SK-N-MC (cell line): Measurements from ENCODE around the gene ANKRD53.

Source experiments
- DNase-seq: peaks from one replicate; pipeline ENCODE4 v3.0.0-alpha.2; 2011; ENCODE audit warnings: low read depth, low spot score
- H3K27ac ChIP-seq: fragments of 200-600 bp; sonication (generic); 2 replicates; pipeline ENCODE4 v1.5.1; 2016; ENCODE audit warnings: mixed run types
- H3K36me3 ChIP-seq: fragments of 200-600 bp; sonication (generic); 2 replicates; pipeline ENCODE4 v1.6.1; 2017; ENCODE audit warnings: antibody characterized with exemption, low read length, mixed read lengths; ENCODE audit not compliant: insufficient read depth
- H3K4me3 ChIP-seq: fragments of 200-600 bp; sonication (generic); 2 replicates; pipeline ENCODE4 v1.5.1; 2016
- H3K9ac ChIP-seq: fragments of 200-600 bp; sonication (generic); 2 replicates; pipeline ENCODE4 v1.8.0; 2017; ENCODE audit warnings: mixed run types, mixed read lengths; ENCODE audit not compliant: insufficient read length
- H3K9me3 ChIP-seq: fragments of 200-600 bp; sonication (generic); 2 replicates; pipeline ENCODE4 v1.6.1; 2017; ENCODE audit warnings: low read depth, mild to moderate bottlenecking, antibody characterized with exemption, low read length, moderate library complexity, mixed read lengths
- EZH2 ChIP-seq: fragments of 200-600 bp; sonication (generic); IDR thresholded peaks from one replicate; pipeline ENCODE4 v1.6.1; 2017; ENCODE audit warnings: antibody characterized with exemption
- FOXP2 ChIP-seq: optimal IDR thresholded peaks from 2 replicates; pipeline ENCODE3; 2011; ENCODE audit warnings: mild to moderate bottlenecking, moderate library complexity; ENCODE audit not compliant: insufficient read depth; ENCODE audit errors: extremely low read length, control extremely low read depth
- POLR2AphosphoS5 ChIP-seq: IDR thresholded peaks from 2 replicates; pipeline ENCODE4 v1.6.1; 2012; ENCODE audit warnings: mild to moderate bottlenecking, low read depth, low read length, borderline replicate concordance

ANKRD53 gene

DNA sequence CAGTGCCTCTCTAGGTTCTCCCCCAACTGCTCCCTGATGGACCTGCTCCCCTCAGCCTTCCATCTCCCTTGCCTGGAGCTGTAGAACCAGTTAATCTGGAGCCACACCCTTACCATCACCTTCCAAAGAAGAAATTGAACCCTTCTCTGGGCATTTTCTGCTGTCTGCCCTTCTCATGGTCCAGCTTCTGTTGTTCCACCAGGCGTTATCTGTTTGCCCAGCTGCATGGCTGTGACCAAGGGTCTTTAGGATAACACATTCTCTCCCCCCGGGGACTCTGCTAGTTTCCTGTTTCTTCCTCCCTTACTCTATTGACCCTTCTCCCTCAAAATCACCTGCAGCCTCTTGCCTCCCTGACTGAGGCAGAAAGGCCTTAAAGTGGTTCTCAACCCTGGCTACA lies 3.2 kb upstream of the ANKRD53 start:
- Histone ChIP-seq H3K9ac (no peak overlapping the region), H3K36me3 (no peaks in the 10 kb centered on the region), H3K27ac (no peak overlapping the region), H3K9me3 (no peaks in the 10 kb centered on the region), H3K4me3 (no peak overlapping the region)
- TF ChIP-seq POLR2AphosphoS5 = no peak
- TF ChIP-seq FOXP2 = no peak
- no peak for TF ChIP-seq EZH2
- DNase-seq = no peak

DNA sequence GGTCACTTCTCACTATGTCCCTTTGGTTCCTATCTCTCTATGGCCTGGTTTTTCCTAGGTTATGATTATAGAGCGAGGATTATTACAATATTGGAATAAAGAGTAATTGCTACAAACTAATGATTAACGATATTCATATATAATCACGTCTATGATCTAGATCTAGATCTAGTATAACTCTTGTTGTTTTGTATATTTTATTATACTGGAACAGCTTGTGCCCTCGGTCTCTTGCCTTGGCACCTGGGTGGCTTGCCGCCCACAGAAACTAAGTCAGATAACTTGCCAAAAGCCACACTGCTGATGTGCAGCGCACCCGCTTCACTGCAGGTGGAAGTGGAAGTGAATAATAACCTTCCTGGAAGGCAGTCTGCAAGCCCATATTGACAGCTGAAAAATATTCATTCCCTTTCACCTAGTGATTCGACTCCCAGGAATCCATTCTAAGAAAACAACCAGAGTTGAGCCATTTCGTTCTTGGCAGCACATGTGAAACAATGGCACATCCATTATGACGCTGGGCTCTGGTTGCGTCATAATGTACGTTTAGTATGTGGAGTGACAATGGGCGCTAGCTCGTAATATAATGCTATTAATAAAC lies 725 bp upstream of the ANKRD53 start:
- no peaks in the 10 kb centered on the region for H3K36me3 ChIP-seq
- no peak overlapping the region for H3K9ac ChIP-seq
- H3K9me3 ChIP-seq = no peaks in the 10 kb centered on the region
- no peak overlapping the region for H3K27ac ChIP-seq
- no peak for TF ChIP-seq POLR2AphosphoS5
- no peak for TF ChIP-seq EZH2
- no peak for TF ChIP-seq FOXP2
- no peak overlapping the region for H3K4me3 ChIP-seq
- DNase-seq = no peak

DNA sequence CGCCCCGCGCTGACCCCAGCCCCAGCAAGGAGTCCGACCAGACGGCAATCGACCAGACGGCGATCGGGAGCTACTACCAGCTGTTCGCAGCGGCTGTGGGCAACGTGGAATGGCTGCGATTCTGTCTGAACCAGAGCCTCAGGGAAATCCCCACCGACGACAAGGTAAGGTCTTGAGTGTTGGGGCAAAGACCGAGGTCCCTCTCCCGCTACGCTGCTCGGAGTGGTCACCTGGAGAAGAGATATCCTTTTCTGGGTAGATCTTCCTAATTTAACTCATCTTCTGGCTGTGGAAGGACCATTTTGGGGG lies 704 bp downstream of the ANKRD53 start:
- no peak overlapping the region for H3K4me3 ChIP-seq
- TF ChIP-seq POLR2AphosphoS5 = no peak
- TF ChIP-seq EZH2 = no peak
- no peak for TF ChIP-seq FOXP2

DNA sequence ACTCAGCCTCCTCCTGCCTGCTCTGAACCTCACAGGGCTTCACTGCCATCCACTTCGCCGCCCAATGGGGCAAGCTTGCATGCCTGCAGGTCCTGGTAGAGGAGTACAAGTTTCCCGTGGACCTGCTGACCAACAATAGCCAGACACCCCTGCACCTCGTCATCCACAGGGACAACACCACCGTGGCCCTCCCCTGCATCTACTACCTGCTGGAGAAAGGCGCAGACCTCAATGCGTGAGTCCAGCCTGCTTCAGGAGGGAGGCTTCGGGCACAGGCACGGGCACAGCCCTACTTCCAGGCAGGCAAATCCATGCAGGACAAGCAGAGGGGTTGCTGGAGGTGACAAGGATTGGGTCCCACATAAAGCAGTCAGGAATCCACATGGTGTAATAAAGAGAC lies 1.2 kb downstream of the ANKRD53 start:
- DNase-seq = no peak

More for the DNA sequence above, 704 bp downstream of the ANKRD53 start:
- no peak overlapping the region for H3K9ac ChIP-seq
- no peaks in the 10 kb centered on the region for H3K9me3 ChIP-seq
- no peak overlapping the region for H3K27ac ChIP-seq
- H3K36me3 ChIP-seq = no peaks in the 10 kb centered on the region
- no peak for DNase-seq

DNA sequence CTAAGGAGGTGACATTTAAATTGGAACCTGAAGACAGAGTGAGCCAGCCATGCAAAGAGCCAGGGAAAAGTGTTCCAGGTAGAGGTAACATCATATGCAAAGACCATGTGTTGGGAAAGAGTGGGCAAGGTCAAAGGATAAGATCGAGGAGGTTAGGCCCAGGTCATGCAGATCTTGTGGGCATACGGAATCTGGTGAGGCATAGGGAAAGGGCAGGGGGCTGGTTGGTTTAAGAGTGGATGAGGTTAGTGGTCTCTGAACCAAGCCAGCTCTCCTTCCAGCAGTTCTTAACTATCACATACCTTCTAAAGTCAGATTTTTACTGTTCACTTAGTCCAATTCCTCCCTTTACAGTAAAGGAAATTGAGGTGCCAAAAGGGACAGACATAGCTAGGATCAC lies 3.0 kb downstream of the ANKRD53 start:
- no peaks in the 10 kb centered on the region for H3K9me3 ChIP-seq
- H3K27ac ChIP-seq = no peak overlapping the region
- H3K36me3 ChIP-seq = peaks cover 7% of the 10 kb centered on the region; the same call in 1 of the 2 replicates
- H3K4me3 ChIP-seq = no peak overlapping the region
- TF ChIP-seq POLR2AphosphoS5 (no peak), FOXP2 (no peak), EZH2 (no peak)
- no peak overlapping the region for H3K9ac ChIP-seq
- DNase-seq = no peak

More for the DNA sequence above, 1.2 kb downstream of the ANKRD53 start:
- no peak overlapping the region for H3K4me3 ChIP-seq
- no peaks in the 10 kb centered on the region for H3K9me3 ChIP-seq
- H3K27ac ChIP-seq = no peak overlapping the region
- H3K36me3 ChIP-seq = no peaks in the 10 kb centered on the region
- no peak overlapping the region for H3K9ac ChIP-seq
- TF ChIP-seq POLR2AphosphoS5 (no peak), EZH2 (no peak), FOXP2 (no peak)

DNA sequence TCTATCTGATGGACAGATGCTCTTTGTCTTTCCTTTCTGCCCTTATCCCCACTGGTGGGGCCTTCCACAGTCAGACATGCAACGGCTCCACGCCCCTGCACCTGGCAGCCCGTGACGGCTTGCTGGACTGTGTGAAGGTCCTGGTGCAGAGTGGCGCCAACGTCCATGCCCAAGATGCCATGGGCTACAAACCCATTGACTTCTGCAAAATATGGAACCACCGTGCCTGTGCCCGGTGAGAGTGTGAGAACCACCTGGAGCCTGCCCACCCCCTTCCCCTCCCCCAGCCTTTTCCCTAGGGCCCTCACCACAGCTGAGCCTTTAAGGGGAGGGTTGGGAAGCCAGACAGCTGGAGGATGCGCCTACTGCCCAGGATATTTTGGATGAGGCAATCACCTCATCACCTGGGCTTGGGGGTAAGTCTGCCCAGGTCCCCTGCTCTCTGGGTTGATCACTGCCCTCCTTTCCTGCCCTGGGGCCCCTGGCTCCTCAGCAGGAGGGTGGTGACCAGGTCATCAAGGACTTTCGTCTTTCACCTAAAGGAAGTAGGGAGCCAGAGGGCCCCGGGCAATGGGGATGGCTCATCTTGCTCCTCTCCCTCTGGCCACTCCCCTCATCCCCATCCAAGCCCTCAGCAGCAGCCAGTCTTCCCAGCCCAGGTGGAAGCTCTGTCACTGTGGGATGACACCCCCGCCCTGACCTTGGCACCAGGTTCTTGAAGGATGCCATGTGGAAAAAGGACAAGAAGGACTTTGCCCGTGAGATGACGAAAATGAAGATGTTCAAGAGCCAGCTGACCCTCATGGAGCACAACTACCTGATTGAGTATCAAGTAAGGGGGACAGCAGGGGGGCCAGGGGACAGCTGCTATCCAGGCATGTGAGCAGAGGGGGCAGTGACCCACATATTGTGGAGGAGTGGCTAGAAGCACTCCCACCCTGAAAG lies 3.7 kb downstream of the ANKRD53 start:
- Histone ChIP-seq H3K36me3 (peaks cover 13% of the 10 kb centered on the region; the same call in 1 of the 2 replicates), H3K27ac (no peak overlapping the region), H3K9me3 (no peaks in the 10 kb centered on the region), H3K4me3 (no peak overlapping the region), H3K9ac (no peak overlapping the region)
- TF ChIP-seq EZH2 (no peak), POLR2AphosphoS5 (no peak), FOXP2 (no peak)
- no peak for DNase-seq

DNA sequence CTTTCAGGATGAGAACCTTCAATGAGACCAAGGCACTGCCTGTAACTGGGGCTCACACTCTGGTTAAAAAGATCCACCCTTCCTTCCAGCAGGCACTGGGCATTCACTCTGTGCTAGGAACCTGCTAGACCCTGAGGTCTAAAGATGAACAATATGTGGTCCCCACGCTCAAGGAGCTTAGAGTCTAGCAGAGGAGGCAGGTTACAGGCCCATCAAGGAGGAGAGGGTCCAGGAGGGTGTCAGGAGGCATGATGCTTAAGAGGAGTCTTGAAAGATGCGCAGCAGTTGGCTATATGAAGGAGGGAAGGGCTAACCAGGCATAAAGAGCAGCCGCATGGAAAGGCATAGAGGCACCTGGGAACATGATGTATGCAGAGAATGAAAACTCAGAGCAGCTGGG lies 4.5 kb downstream of the ANKRD53 start:
- no peak overlapping the region for H3K9ac ChIP-seq
- DNase-seq = no peak
- no peak for TF ChIP-seq POLR2AphosphoS5
- no peak for TF ChIP-seq FOXP2
- peaks cover 16% of the 10 kb centered on the region; the same call in 1 of the 2 replicates for H3K36me3 ChIP-seq
- H3K27ac ChIP-seq = no peak overlapping the region
- no peaks in the 10 kb centered on the region for H3K9me3 ChIP-seq
- no peak overlapping the region for H3K4me3 ChIP-seq

DNA sequence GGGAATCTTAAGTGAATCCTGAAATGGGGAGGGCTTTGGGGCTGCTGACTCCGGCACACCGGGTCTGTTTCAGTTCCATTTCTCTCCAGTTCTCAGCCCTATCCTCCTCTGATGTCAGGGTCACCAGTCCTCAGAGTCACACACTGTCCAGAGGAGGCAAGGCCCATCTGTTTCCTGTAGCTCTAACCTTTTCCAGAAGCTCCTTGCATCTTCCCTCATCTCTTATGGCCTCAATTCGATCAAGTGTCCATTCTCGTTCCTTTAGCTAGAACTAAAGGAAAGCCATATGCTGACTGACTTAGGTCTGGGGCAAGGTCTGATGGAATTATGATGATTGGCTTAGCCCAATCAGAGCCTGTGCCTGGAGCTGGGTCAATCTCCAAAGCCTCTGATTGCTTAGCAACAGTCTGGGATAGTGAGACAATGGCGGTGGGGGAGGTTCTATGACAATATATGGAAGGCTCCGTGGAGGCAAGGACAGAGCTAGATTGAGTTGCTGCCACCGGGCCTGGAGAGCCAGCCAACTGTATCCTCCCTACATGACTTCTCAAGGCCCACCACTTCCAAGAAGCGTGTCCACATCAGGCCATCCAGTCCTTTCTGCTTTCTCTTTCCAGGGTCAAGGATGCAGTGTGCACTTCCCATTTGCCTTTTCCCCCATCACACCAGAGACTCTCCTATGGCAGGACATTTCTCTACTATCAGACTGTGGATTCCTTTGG lies 5.2 kb downstream of the ANKRD53 start:
- peaks cover 21% of the 10 kb centered on the region; the same call in 1 of the 2 replicates for H3K36me3 ChIP-seq
- H3K4me3 ChIP-seq = no peak overlapping the region
- no peak for TF ChIP-seq EZH2
- no peak for TF ChIP-seq POLR2AphosphoS5
- TF ChIP-seq FOXP2 = no peak
- no peak overlapping the region for H3K27ac ChIP-seq
- no peak overlapping the region for H3K9ac ChIP-seq
- H3K9me3 ChIP-seq = no peaks in the 10 kb centered on the region
- no peak for DNase-seq
